ENCODE measurements around the gene FKBP15. TPM values are rescaled to one million over a fixed set of nuclear protein-coding genes. Genes with fewer than 3 reads are reported as not detected.

FKBP15 gene
- total and polyA plus RNA-seq, 2 of the 8 experiments (the other 6 are each of a cell fraction or from before 2014, with no cell fraction given): 9.9 to 13.8 TPM

- no peak for TF ChIP-seq RBBP5 (IDR thresholded peaks at IDR 0.05; ENCODE audit: borderline replicate concordance, low read depth, low read length)
- TF ChIP-seq KDM5A (IDR thresholded peaks at IDR 0.05; ENCODE audit: low read length): no peak
- no peak for TF ChIP-seq USF2 (IDR thresholded peaks at IDR 0.05; ENCODE audit: low read length)
These were observed 37.2 kb upstream of the FKBP15 start (continued) for GRCh38 chr9:113258282-113258681.

Data from H1 (cell line).